Measurements from ENCODE around the gene ZNF519. TPM values are rescaled to one million over a fixed set of nuclear protein-coding genes. Genes with fewer than 3 reads are reported as not detected.
"Not testable (repeated sequence)": the region's sequence is repeated elsewhere in the genome, so short reads cannot be mapped to it uniquely, and the experiment has no call there.

Gene ZNF519
- total RNA-seq, 1 experiment from 2014 or later = 24.3 TPM

DNA sequence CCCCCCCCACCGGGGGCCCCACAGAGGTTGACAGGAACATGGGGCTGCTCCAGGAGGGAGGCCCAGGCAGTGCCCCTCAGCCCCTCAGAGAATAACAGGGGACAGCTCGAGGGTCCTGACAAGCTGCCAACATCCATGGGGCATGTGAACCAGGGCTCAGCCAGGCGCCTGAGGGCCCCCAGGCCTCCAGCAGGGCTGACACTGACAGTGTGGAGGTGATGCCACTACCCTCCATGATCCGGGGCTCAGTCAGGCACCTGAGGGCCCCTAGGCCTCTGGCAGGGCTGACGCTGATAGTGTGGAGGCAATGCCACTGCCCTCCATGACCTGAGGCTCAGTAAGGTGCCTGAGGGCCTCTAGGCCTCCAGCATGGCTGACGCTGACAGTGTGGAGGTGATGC is 12.8 kb upstream of the ZNF519 start:
- not testable (repeated sequence) for H3K4me1 ChIP-seq (ENCODE audit: insufficient read depth, low read length); H3T11ph ChIP-seq (ENCODE audit: low read length); DNase-seq; H3K56ac ChIP-seq (ENCODE audit: insufficient read length, low read depth, low read length); H3K27me3 Mint-ChIP-seq (ENCODE audit: low read depth); H2BK120ac ChIP-seq (ENCODE audit: low read depth, low read length, poor library complexity, severe bottlenecking); H2AFZ ChIP-seq (ENCODE audit: low read length); H2BK20ac ChIP-seq (ENCODE audit: low read depth, low read length, poor library complexity, severe bottlenecking); H3K27me3 ChIP-seq (ENCODE audit: insufficient read depth, low read length); H4K5ac ChIP-seq (ENCODE audit: insufficient read length, low read depth, low read length); H3K14ac ChIP-seq (ENCODE audit: insufficient read depth, low read length); H3K79me2 ChIP-seq (ENCODE audit: insufficient read depth, low read length); H2AK5ac ChIP-seq (ENCODE audit: insufficient read length, low read length); H3K79me1 ChIP-seq (ENCODE audit: insufficient read depth, low read depth, low read length, poor library complexity, severe bottlenecking); H3K23ac ChIP-seq (ENCODE audit: insufficient read length, low read depth, low read length); H3K27ac Mint-ChIP-seq; H3K36me3 Mint-ChIP-seq (ENCODE audit: insufficient read depth in 1 of 3, low read depth in 3 of 3); H3K4ac ChIP-seq (ENCODE audit: low read depth, low read length); H3K18ac ChIP-seq (ENCODE audit: insufficient read length, low read depth, low read length); H2BK5ac ChIP-seq (ENCODE audit: insufficient read length, low read length); H3K4me2 ChIP-seq (ENCODE audit: insufficient read depth, insufficient read length, low read length); H4K8ac ChIP-seq (replicated peaks; ENCODE audit: insufficient read length, low read depth, low read length); H2BK15ac ChIP-seq (ENCODE audit: low read depth, low read length); H3K23me2 ChIP-seq (ENCODE audit: insufficient read length, low read depth, low read length, poor library complexity, severe bottlenecking); H3K27ac ChIP-seq (ENCODE audit: insufficient read length, low read depth, low read length); H4K91ac ChIP-seq (ENCODE audit: insufficient read length, low read depth, low read length); H4K20me1 ChIP-seq (ENCODE audit: control insufficient read depth, insufficient read depth, insufficient read length); H3K9ac ChIP-seq (ENCODE audit: extremely low read depth, insufficient read length, low read length); H2BK12ac ChIP-seq (ENCODE audit: insufficient read length, low read depth, low read length); H3K4me1 Mint-ChIP-seq; H3K4me3 Mint-ChIP-seq
- peaks cover 31% of the 10 kb centered on the region for H3K9me3 ChIP-seq (ENCODE audit: control insufficient read depth, low read depth, low read length)
- peaks cover 36 to 72% of the 10 kb centered on the region in 2 experiments for H3K9me3 Mint-ChIP-seq
- WGBS (ENCODE audit: extremely low coverage, insufficient read length, low lambda C conversion rate) = no CpG with 5 or more reads among the region's 6 CpGs
